ENCODE data around the gene VN1R4. TPM values are rescaled to one million over a fixed set of nuclear protein-coding genes. Genes with fewer than 3 reads are reported as not detected.
"Not testable (repeated sequence)": the region's sequence is repeated elsewhere in the genome, so short reads cannot be mapped to it uniquely, and the experiment has no call there.

The VN1R4 gene
- total RNA-seq, 1 experiment from 2014 or later, result not detected

GRCh38 chr19:53290758-53291549 lies 23.4 kb upstream of the VN1R4 start:
- Histone ChIP-seq H3K9me3 (ENCODE audit: low read length) (peaks cover 51% of the 10 kb centered on the region), H3K36me3 (ENCODE audit: low read depth, low read length) (peaks cover 2% of the 10 kb centered on the region; the same call in 1 of the 2 replicates), H3K4me1 (ENCODE audit: insufficient read depth, low read length) (no peaks in the 10 kb centered on the region), H2AFZ (ENCODE audit: low read length) (no peak overlapping the region), H3K27ac (ENCODE audit: low read length) (no peak overlapping the region), H3K9ac (ENCODE audit: low read length) (no peak overlapping the region), H3F3A (ENCODE audit: low read length, unreplicated experiment) (no peaks in the 10 kb centered on the region), H3K4me3 (ENCODE audit: low read length) (no peak overlapping the region), H3K9me2 (replicated peaks; ENCODE audit: low read length) (no peaks in the 10 kb centered on the region), H3K4me2 (ENCODE audit: low read length) (no peak overlapping the region), H4K20me1 (ENCODE audit: low read length) (no peaks in the 10 kb centered on the region), H3K27me3 (ENCODE audit: low read length) (no peaks in the 10 kb centered on the region), H3K79me2 (ENCODE audit: low read length) (no peaks in the 10 kb centered on the region)
- TF ChIP-seq, protein P1, sequence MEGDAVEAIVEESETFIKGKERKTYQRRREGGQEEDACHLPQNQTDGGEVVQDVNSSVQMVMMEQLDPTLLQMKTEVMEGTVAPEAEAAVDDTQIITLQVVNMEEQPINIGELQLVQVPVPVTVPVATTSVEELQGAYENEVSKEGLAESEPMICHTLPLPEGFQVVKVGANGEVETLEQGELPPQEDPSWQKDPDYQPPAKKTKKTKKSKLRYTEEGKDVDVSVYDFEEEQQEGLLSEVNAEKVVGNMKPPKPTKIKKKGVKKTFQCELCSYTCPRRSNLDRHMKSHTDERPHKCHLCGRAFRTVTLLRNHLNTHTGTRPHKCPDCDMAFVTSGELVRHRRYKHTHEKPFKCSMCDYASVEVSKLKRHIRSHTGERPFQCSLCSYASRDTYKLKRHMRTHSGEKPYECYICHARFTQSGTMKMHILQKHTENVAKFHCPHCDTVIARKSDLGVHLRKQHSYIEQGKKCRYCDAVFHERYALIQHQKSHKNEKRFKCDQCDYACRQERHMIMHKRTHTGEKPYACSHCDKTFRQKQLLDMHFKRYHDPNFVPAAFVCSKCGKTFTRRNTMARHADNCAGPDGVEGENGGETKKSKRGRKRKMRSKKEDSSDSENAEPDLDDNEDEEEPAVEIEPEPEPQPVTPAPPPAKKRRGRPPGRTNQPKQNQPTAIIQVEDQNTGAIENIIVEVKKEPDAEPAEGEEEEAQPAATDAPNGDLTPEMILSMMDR (conservative IDR thresholded peaks at IDR 0.05; ENCODE audit: low read depth, low read length), result no peak
- TF ChIP-seq EZH2phosphoT487 (IDR thresholded peaks at IDR 0.05; ENCODE audit: borderline replicate concordance, low read length) (no peak), EZH2 (IDR thresholded peaks at IDR 0.05; ENCODE audit: low read length, unreplicated experiment) (no peak)
- ATAC-seq (no peak), DNase-seq (no peak)
- POLR2A ChIA-PET (ENCODE audit: unreplicated experiment), result no interaction called here
- BruUV-seq (replicated peaks), result no TSS peak
- intact Hi-C loops (cut with micrococcal nuclease), result no loop called here
- CTCF ChIA-PET, result no interaction called here

GRCh38 chr19:53285087-53285486 lies 17.6 kb upstream of the VN1R4 start:
- ATAC-seq (peak; percentile 93), DNase-seq (peak; percentile 51)
- H3K9ac ChIP-seq (ENCODE audit: low read length), result no peak overlapping the region
- H3K4me3 ChIP-seq (ENCODE audit: low read length), result no peak overlapping the region
- no peaks in the 10 kb centered on the region for H3K36me3 ChIP-seq (ENCODE audit: low read depth, low read length)
- TF ChIP-seq EZH2 (IDR thresholded peaks at IDR 0.05; ENCODE audit: low read length, unreplicated experiment) (no peak), EZH2phosphoT487 (IDR thresholded peaks at IDR 0.05; ENCODE audit: borderline replicate concordance, low read length) (no peak)
- TF ChIP-seq, protein P1 (conservative IDR thresholded peaks at IDR 0.05; ENCODE audit: low read depth, low read length), result no peak
- BruUV-seq (replicated peaks), result no TSS peak
- CTCF ChIA-PET, result no interaction called here
- intact Hi-C loops (cut with micrococcal nuclease), result no loop called here
- no peak overlapping the region for H3K4me2 ChIP-seq (ENCODE audit: low read length)
- no peaks in the 10 kb centered on the region for H3K4me1 ChIP-seq (ENCODE audit: insufficient read depth, low read length)
- no peaks in the 10 kb centered on the region for H3K79me2 ChIP-seq (ENCODE audit: low read length)
- no peaks in the 10 kb centered on the region for H3F3A ChIP-seq (ENCODE audit: low read length, unreplicated experiment)
- no peaks in the 10 kb centered on the region for H3K9me2 ChIP-seq (replicated peaks; ENCODE audit: low read length)
- H4K20me1 ChIP-seq (ENCODE audit: low read length), result no peaks in the 10 kb centered on the region
- H2AFZ ChIP-seq (ENCODE audit: low read length), result no peak overlapping the region
- no peaks in the 10 kb centered on the region for H3K27me3 ChIP-seq (ENCODE audit: low read length)
- H3K9me3 ChIP-seq (ENCODE audit: low read length), result peaks cover 17% of the 10 kb centered on the region
- POLR2A ChIA-PET (ENCODE audit: unreplicated experiment), result no interaction called here
- H3K27ac ChIP-seq (ENCODE audit: low read length), result no peak overlapping the region

DNA sequence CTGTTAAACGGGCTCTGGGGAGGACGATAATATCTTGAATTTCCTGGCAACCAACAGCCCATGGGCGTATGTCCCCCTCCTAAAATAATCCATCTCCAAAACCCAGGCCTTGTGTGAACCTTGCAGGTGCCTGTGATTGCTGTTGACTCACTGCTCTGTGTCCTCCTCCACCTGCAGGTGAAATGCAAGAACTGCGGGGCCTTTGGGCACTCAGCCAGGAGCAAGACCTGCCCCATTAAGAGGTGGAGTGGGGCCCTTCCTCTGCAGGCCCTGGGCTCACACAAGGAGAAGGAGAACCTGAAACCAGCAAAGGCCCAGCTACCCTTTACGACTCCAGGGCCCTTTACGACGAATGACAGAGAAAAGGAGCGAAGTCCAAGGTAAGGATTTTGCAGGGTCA lies 14.4 kb upstream of the VN1R4 start:
- H2AFZ ChIP-seq (ENCODE audit: low read length); H3K27ac ChIP-seq (ENCODE audit: low read length); H3K27me3 ChIP-seq (ENCODE audit: low read length); BruUV-seq (replicated peaks); H3K79me2 ChIP-seq (ENCODE audit: low read length); DNase-seq; H3K36me3 ChIP-seq (ENCODE audit: low read depth, low read length); POLR2A ChIA-PET (ENCODE audit: unreplicated experiment); H4K20me1 ChIP-seq (ENCODE audit: low read length); H3K4me1 ChIP-seq (ENCODE audit: insufficient read depth, low read length); H3K9me3 ChIP-seq (ENCODE audit: low read length); H3K9me2 ChIP-seq (replicated peaks; ENCODE audit: low read length); ATAC-seq; H3F3A ChIP-seq (ENCODE audit: low read length, unreplicated experiment); H3K4me2 ChIP-seq (ENCODE audit: low read length); intact Hi-C loops (cut with micrococcal nuclease); H3K9ac ChIP-seq (ENCODE audit: low read length); H3K4me3 ChIP-seq (ENCODE audit: low read length); CTCF ChIA-PET: not testable (repeated sequence)
